Stromal cell of bone marrow (primary cell): ENCODE results near the gene KRT82.
"Not testable (repeated sequence)": the region's sequence is repeated elsewhere in the genome, so short reads cannot be mapped to it uniquely, and the experiment has no call there.

Experiments used
- DNase-seq: peaks from one replicate; pipeline ENCODE4 v3.0.0-alpha.2; 2012; ENCODE audit warnings: low read depth

The KRT82 gene

DNA sequence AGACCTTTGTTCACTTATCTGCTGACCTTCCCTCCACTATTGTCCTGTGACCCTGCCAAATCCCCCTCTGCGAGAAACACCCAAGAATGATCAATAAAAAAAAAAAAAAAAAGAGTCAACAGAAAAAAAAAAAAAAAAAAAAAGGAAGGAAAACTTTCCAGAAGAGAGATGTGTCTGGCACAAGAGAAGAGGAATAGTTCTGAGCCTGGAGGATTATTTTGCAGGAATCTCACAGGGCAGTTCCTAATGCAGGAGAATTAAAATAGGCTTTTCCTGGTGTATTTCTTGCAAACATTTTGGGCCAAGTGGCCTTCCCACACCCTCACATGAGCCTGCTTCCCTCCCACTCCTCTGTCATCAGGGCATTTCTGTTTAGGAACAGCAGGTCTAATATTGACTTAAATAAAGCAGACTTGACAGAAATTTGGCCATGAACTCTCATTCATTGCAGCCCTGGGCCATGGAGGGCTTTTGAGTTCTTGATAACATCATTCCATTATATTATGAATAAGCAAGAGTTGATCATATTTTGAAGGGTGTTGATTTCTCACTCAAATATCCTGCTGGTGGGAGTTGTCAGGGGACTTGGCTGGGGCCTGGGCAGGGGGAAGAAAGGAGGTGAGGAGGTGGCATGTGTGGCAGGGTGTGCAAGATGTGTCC lies 4.6 kb upstream of the KRT82 start:
- not testable (repeated sequence) for DNase-seq

DNA sequence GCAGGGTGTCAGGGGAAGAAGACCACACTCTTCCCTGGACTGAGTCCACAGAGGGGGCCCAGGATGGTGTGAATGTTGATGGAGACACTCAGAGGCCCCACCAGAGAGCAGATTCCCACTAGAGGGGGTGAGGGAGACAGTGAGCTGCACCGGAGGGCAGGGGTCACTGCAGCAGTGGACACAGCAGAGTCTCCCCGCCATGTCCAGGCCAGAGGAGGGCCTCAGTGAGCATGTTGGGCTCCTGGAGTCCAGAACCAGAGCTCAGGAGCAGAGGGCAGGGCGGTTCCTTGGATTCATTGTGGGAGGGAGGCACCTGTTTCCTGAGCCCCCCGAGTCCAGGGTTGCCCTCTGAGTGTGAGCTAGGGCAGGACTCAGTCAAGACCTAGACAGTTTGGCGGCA lies 1.8 kb upstream of the KRT82 start:
- DNase-seq: no peak

DNA sequence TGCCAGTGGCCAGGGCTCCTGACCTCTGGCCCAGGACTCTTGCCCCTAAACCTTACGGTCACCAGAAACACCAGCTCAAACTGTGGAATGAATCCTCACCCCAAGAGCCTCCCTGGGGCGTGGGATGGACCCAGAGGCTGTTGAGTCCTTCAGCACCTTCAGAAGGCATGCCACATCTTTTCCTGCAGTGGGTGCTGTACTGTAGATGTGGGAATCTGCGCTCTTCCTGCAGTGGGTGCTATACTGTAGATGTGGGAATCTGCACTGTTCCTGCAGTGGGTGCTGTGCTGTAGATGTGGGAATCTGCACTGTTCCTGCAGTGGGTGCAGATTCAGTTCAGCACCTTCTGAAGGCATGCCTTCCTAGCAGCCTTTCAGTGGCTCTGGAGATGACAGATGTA lies 1.2 kb downstream of the KRT82 start:
- DNase-seq: no peak

DNA sequence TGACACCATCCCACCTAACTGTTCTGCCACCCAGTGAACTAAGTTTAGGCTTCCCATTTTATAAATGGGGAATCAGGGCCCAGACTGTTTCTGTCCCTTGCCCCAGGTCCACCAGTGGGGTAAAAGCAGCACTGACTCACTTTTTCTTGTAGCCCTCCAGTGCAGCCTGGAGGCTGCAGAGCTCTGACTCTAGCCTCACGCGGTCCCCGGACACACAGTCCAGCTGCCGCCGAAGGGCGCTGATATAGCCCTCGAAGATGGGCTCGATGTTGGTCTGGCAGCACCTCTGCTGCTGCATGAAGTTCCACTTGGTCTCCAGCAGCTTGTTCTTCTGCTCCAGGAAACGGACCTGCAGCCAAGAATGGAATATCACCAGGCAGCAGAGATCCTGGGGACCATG lies 2.6 kb downstream of the KRT82 start:
- DNase-seq: no peak

DNA sequence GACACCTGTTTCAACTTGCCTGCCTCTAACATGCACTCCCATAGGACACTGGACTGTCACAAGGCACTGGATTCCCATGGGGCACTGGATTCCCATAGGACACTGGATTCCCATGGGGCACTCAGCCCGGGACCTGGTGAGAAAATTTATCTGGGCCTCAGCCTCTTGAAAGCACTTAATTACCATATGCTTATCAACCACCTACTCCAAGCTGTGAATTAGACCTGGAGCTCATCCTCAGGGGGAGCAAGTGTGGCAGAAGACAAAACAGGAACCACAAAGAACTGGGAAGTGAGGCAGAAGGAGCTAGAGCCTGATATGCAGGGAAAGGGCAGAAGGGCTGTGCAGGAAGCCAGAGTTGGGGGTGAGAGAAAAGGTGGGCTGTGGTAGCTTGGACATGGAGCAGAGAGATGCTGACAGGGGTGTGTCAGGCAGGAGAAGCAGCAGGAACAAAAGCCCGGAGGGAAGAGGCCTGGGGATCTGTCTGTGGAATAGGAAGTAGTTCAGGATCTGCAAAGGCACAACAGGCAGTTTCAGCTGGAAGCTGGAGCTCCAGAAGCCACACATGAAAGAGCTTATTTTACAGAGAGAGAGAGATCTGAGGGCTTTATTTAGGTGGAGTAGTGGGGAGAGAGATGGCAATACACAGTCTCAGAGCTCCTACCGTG lies 3.1 kb downstream of the KRT82 start:
- no peak for DNase-seq

DNA sequence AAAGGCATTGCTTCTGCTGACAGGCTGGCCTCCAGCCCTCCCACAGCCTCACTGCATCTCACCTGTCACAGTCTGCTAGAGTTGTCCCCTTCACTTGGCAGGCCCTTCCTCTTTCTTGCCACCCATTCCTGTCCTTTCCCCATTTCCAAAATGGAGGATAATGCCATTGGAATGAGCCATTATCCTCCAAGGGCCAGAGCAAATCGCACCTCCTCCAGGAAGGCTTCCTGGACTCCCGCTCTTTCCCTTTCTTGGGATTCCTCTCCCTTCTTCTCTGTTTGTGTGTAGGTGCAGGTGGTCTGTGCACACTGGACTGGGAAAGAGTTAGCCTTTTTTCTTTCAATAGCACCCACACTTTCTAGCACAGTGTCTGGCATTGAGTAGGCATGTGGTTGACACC lies 3.8 kb downstream of the KRT82 start:
- DNase-seq: no peak

DNA sequence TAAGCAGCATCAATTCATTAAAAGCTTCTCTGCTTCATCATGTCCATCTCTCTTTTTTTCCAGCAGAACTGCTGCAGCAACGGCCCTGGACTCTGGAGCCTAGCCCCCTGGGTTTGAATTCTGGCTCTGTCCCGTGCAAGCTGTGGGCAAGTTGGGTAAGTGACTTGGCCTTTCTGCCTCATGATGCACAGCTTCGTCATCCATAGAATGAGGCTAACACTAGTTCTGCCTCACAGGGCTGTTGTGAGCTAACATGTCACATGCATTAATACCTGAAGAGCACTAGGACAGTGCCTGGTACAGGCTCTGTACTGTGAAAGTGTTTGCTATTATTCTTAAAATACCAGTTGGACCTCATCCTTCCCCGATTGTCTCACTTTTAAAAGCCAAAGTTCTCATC lies 4.2 kb downstream of the KRT82 start:
- no peak for DNase-seq

DNA sequence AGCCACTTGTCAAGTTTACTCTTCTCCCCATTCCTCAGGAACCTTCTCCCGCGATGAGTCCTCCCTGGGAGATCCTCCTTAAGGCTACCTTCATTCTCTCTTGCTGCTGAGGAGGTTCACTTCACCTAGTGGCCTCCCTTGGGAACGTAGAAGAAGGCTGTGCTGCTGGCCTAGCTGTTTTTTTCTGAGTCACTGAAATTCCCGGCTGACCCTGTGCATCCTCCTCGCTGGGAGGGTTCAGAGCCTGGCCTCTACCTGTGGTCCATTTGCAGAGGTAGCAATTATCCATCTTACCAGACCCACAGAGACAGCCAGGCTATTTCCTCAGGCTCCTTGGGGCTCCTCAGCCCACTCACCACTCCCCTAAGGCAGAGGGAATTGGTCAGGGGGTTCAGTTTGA lies 4.6 kb downstream of the KRT82 start:
- DNase-seq: no peak

DNA sequence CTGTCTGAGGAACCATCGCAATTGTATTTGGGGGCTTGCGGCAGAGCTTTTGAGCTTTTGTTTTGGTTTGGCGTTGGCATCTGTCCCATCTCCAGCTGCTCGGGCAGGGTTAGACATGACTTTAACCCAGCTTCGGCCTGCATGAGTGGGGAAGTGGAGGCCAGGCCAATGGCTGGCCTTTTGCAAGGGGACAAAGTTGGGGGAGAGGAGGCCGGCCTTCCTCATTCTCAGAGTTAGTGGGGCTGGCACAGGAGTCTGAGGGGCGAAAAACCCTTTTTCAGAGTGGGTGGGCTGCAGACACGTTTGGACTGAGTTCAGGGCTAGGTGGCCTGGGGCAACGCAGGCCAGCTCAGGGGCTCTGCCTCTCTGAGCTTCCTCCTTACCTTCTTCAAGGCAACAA lies 5.2 kb downstream of the KRT82 start:
- DNase-seq: no peak

DNA sequence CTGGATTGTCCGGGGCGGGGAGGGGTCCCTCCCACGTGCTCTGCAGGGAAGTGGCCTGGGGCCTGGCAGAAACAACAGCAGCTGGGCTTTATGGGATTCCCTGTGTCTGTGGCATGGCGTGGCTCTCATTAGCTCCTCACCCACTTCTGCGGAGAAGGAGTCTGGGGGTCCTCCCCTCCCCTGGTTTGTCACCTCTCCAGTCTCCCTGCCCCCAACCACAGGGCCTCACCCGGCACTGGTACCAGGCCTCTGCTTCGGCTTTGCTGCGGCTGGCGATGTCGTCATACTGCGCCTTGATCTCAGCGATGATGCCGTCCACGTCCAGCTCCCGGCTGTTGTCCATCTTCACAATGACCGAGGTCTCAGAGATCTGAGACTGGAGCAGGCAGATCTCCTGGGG lies 6.4 kb downstream of the KRT82 start:
- DNase-seq: no peak

DNA sequence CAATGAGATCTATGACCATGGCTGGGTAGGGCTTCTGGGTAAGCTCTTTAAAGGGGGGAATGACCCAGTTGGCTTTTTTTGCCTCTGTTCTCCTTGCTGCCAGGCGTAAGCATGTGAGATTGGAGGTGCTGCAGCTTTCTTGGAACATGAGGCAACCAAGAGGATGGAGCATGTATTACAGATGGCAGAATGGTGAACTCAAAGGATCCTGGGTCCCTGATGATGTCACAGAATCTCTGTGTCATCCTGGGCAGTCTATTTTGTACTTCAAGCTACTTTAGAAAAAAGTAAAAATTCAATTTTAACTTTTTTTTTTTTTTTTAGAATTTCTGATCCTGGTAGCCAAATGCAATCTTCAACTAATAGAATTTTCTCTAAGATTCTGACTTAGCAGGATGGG lies 8.0 kb downstream of the KRT82 start:
- no peak for DNase-seq

DNA sequence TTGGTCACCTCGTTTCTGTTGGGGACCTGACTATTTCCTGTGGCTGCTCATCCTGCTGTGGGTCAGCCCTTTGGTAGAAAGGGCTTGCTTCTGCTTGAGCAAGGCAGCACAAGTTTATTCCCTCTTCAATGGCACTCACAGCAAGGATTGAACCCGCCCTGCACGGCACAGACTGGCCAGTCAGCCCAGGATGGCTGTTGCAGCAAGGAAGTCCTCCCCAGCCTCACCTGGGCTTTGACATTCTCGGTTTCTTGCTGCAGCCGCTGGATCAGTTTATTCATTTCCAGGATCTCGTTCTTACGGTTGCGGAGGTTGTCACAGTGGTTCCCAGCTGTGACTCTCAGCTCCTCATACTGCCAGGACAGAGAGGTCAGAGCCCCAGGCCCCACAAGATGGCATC lies 9.5 kb downstream of the KRT82 start:
- DNase-seq: no peak

DNA sequence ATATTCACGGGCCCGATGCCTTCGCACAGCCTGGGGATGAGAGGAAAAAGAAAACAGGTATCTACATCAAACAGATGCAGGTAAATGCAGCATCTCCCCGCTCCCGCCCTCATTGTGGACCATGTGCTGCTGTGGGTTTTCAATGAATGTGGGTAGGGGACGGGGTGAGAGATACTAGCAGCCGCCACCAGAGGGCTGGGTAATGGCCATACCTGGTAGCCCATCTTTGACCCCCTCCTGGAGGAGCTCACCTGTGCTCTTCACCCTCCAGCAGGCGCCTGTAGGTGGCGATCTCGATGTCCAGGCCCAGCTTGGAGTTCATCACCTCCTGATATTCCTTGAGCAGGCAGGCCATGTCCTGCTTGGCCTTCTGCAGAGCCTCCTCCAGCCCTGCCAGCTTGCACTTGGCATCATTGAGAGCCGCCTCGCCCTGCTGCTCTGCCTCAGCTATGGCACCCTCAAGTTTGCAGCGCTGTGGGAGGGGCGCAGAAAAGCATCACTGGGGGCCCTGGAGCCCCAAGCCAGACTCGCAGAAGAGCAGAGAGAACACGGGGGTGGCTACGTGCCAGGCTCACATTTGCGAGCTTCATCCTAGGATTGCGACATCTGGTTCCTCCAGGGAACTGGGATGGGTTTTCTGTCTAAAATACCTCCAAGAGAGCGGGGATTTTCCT lies 10.2 kb downstream of the KRT82 start:
- DNase-seq: no peak

DNA sequence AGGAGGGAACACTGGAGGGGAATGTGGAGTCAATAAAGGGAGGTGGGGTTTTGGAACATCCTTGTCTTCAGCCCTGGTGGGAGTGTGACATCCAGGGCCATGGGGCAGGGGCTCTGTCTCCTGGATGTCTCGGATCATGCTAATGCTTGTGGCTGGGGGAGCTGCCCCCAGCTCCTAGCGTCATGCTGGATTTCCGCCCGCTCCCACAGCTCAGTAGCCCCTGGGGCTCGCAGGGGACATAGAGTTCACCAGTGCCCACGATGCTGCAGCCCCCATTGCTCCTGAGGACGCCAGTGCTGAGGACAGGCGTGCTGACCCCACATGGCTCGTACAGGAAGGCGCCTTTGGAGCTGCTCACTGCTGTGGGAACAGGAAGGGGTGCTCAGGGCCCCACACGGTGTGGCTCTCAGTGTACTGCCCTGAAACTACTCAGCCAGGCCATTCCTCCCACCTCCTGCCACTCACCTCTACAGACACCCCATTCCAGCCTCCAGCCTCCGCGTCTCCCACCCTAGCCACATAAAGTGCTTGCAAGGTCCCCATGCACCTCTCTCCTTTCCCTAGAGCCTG lies 11.2 kb downstream of the KRT82 start:
- no peak for DNase-seq

DNA sequence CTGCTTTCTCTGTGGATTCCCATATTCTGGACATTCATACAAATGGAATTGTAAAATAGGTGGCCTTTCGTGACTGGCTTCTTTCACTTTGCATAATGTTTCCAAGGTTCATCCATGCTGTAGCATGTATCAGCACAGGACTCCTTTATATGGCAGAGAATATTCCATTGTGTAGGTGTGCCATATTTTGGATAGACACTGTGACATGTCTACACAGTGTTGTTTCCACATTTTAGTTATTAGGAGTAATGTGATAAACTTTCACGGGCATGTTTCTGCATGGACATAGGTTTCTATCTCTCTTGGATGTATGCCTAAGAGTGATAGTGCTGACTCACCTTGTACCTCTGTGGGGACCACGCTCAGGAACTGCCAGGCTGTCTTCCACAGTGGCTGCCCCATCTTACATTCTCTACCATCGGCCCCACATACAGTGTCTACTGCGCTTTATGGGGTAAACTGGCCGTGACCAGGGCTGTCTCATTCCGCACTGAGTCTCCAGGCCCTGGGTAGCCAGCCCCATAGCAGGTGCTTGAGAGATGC lies 13.6 kb downstream of the KRT82 start:
- DNase-seq: no peak

DNA sequence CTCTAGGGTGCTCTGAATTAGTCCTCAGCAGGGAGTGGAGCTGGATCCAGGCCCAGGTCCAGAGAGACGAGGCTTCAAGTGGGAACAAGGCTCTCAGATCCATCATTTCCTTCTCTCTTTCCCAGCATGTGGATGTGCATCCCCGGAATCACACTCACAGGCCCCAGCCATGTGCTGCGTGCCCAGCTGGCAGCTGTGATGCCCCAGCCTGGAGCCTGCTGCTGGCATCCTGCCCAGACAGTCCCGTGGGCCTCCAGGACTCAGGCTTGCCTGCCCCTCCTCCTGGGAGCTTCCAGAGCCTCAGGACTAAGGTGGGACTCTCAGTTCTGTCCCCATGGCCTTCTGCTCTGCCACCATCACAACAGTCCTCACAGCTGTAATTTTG lies 14.5 kb downstream of the KRT82 start:
- DNase-seq: no peak

DNA sequence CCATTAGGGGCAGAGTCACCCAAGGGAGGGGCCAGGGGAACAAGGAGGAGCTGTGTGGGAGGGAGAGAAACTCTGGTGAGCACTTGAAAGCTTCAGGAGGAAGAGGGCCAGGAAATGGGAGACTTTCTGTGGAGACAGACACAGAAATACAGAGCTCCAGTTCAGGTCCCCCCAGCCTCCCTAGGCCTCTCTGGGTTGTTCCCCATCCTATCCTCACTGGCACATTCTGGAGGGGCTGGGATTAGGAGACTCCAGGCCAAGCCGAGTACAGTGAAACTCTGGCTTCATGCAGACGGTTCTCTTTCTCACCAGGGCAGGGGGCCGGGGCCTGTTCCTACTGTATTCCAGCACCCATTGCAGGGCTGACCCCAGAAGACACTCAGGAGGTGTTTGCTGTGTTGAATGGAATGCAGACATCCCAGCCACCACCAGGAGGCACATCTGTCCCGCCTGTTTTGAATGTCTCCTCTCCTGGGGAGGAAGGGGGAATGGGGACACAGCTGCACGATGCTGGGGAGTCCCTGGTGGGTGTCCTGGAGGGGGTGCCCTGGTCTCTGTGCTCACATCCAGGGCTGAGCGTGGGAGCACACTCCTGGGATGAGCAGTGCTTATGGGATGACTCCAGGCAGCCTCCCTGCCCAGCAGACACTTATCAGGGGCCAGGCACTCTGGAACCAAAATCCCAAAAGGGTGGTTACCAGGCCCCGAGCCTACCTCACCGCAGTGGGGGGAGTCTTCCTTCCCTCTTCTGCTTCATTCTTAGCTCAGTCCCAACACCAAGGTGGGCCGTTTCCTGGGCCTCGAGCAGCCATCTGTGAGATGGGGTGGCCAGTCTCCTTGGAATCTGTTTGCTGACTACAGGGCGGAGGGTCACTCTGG lies 15.2 kb downstream of the KRT82 start:
- no peak for DNase-seq

DNA sequence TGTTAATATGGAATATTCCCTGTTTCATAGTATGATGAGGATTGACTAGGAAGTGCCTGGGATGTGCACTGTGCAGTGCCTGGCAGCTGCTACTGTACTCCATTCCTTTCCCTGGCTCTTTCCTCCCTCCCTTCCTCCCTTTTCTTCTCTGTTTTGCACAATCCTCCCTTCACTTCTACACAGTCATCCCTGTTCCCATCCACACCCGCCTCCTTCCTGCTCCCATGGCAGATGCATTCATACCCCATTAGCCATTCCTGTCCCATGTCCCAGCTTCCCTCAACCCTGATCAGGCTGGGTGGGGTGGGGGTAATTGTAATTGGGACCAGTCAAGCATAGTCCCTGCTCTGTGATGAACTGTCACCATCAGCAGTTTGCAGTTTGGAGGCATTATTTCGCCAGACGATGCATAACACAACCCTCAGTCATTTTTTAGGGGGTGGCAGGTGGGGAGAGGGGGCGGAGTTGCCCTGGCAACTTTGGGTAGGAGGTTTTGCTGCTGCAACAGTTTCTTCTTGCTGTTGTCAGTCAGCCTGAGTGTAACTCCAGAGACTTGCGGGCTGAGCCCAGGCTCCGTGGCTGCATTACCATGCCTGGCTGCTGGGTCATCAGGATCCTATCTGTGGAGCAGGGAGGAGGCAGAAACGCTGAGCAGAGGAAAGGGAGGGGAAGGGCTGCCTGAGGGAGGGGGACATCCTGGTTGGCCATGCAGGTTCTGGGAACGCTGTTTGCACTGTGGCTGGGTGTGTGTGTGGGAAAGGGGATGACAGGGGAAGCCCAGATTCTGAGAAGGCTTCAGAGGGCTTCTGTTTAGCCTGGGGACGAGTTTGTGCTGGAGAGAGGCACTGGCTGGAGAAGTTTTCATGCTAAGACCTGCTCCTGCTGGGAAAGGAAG lies 16.6 kb downstream of the KRT82 start:
- peak; percentile 25 for DNase-seq

DNA sequence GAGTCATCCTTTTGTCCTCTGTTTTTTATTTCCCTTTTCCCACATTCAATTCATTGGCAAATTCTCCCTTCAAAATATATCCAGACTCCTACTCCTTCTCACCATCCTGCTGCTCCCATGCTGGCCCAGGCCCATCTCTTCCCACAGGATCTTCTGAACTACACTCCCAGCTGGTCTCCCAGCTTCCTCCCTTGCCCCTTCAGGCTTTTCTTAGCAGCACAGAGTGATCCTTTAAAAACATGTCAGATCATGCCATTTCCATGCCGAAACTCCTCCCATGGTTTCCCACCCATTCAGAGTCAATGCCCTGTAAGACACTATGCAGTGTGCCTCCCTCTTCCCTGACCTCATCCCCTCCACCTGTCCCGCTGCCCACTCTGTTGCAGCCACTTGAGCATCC lies 18.3 kb downstream of the KRT82 start:
- DNase-seq: no peak

DNA sequence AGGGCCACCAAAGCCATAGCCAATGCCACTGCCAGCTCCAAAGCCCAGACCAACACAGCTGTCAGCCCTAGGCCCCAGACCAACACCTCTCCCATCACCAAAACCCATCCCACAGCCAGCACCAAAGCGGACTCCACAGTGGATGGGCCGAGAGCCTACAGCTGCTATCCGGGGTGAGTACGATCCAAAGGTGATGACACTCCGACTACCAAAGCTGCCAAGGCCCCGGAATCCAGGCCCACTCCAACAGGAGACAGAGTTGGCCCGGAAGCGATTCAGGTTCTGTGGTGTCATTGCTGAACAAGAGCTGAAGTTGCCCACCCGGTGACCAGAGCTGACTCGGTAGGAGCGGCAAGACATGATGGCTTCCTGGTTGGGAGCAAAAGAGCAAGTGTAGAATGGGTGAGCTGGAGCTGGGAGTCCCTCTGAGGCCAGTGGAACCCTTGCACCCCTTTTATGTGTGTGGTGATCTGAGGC lies 20.9 kb downstream of the KRT82 start, which contains the start of gene KRT84:
Gene KRT84, minus strand, starts transcription at position 427 of the 477 bp plus-strand sequence. Its CDS starts 67 bp downstream, at position 360.
- no peak for DNase-seq

DNA sequence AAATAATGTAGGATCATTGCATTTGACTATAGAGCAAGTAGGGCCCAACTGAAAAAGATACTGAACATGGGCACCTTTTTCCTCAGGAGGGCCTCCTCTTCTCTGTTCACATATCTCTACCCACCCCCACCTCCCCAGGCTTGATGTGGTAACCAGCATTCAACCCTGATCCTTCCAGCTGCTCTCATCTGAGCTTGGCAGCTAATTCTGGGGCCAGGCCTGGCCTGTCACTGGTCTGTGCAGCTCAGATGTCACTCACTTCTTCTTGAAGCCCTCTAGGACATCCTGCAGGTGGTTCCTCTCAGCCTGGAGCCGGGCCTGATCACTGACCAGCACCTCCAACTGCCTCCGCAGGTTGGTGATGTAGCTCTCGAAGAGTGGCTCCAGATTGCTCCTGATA lies 22.8 kb downstream of the KRT82 start:
- no peak for DNase-seq
